Measurements from ENCODE around the gene IFI27L1. TPM values are rescaled to one million over a fixed set of nuclear protein-coding genes. Genes with fewer than 3 reads are reported as not detected.

IFI27L1 gene
- polyA plus RNA-seq, 1 donor (not counting 4 experiments of a cell fraction or from before 2014, with no cell fraction given) = 17.4 TPM

GRCh38 chr14:94102768-94103482 lies 21.8 kb downstream of the IFI27L1 start:
- FAIRE-seq = no peak
- dilution Hi-C loops (cut with MboI; ENCODE audit: extremely low pct_ligation_motif_present, low sequenced_read_pairs) = no loop called here
- no peak overlapping the region for H3K4me3 ChIP-seq (ENCODE audit: control insufficient read depth in 2 of 3, extremely low read depth in 1 of 3, insufficient read depth in 2 of 3, low read depth in 1 of 3, low read length in 3 of 3)
- no peaks in the 10 kb centered on the region for H3K9me1 ChIP-seq (ENCODE audit: control insufficient read depth, extremely low read depth, insufficient read depth, low read length)
- H3K9me3 ChIP-seq (ENCODE audit: control insufficient read depth, low read depth, low read length) = no peaks in the 10 kb centered on the region
- no peaks in the 10 kb centered on the region for H4K20me1 ChIP-seq (ENCODE audit: control insufficient read depth, extremely low read depth, insufficient read depth, low read length)
- TF ChIP-seq CTCF (optimal IDR thresholded peaks at IDR 0.05 in 1 of 3, IDR thresholded peaks at IDR 0.05 in 1 of 3, conservative IDR thresholded peaks at IDR 0.05 in 1 of 3; ENCODE audit: extremely low read depth in 1 of 3, insufficient read depth in 2 of 3, low read length in 3 of 3) (no peak), EZH2 (IDR thresholded peaks at IDR 0.05; ENCODE audit: low read length) (no peak)
- peaks cover 0 to 1% of the 10 kb centered on the region in 2 experiments for H3K36me3 ChIP-seq (ENCODE audit: control insufficient read depth in 2 of 2, extremely low read depth in 1 of 2, insufficient read depth in 2 of 2, low read length in 2 of 2)
- no peaks in the 10 kb centered on the region for H3K79me2 ChIP-seq (ENCODE audit: control insufficient read depth, insufficient read depth, low read length)
- H3K27ac ChIP-seq (ENCODE audit: control insufficient read depth, insufficient read depth, low read length) = no peak overlapping the region
- no peaks in the 10 kb centered on the region for H3K27me3 ChIP-seq (ENCODE audit: control insufficient read depth, extremely low read depth, insufficient read depth, low read length)
- H3K9ac ChIP-seq (ENCODE audit: control insufficient read depth, extremely low read depth, insufficient read depth, low read length) = no peak overlapping the region
- no peaks in the 10 kb centered on the region for H3K4me1 ChIP-seq (ENCODE audit: control insufficient read depth, extremely low read depth, insufficient read depth, low read length)
- DNase-seq (ENCODE audit: low read depth, low spot score) = no peak
- H2AFZ ChIP-seq (ENCODE audit: control insufficient read depth, low read length) = no peak overlapping the region
- H3K4me2 ChIP-seq (ENCODE audit: control insufficient read depth, extremely low read depth, insufficient read depth, low read depth, low read length) = no peak overlapping the region

- H3K9ac ChIP-seq (ENCODE audit: control insufficient read depth, extremely low read depth, insufficient read depth, low read length) = no peak overlapping the region
- H3K9me3 ChIP-seq (ENCODE audit: control insufficient read depth, low read depth, low read length) = no peaks in the 10 kb centered on the region
- TF ChIP-seq CTCF (optimal IDR thresholded peaks at IDR 0.05 in 1 of 3, IDR thresholded peaks at IDR 0.05 in 1 of 3, conservative IDR thresholded peaks at IDR 0.05 in 1 of 3; ENCODE audit: extremely low read depth in 1 of 3, insufficient read depth in 2 of 3, low read length in 3 of 3) (no peak), EZH2 (IDR thresholded peaks at IDR 0.05; ENCODE audit: low read length) (no peak)
- no peaks in the 10 kb centered on the region for H4K20me1 ChIP-seq (ENCODE audit: control insufficient read depth, extremely low read depth, insufficient read depth, low read length)
- H3K79me2 ChIP-seq (ENCODE audit: control insufficient read depth, insufficient read depth, low read length) = no peaks in the 10 kb centered on the region
- H3K36me3 ChIP-seq (ENCODE audit: control insufficient read depth in 2 of 2, extremely low read depth in 1 of 2, insufficient read depth in 2 of 2, low read length in 2 of 2) = no peaks in the 10 kb centered on the region
- no peak for DNase-seq (ENCODE audit: low read depth, low spot score)
- no peak for FAIRE-seq
- no peak overlapping the region for H3K4me3 ChIP-seq (ENCODE audit: control insufficient read depth in 2 of 3, extremely low read depth in 1 of 3, insufficient read depth in 2 of 3, low read depth in 1 of 3, low read length in 3 of 3)
- no peak overlapping the region for H2AFZ ChIP-seq (ENCODE audit: control insufficient read depth, low read length)
- H3K4me2 ChIP-seq (ENCODE audit: control insufficient read depth, extremely low read depth, insufficient read depth, low read depth, low read length) = no peak overlapping the region
- no peak overlapping the region for H3K27ac ChIP-seq (ENCODE audit: control insufficient read depth, insufficient read depth, low read length)
- H3K4me1 ChIP-seq (ENCODE audit: control insufficient read depth, extremely low read depth, insufficient read depth, low read length) = no peaks in the 10 kb centered on the region
- dilution Hi-C loops (cut with MboI; ENCODE audit: extremely low pct_ligation_motif_present, low sequenced_read_pairs) = no loop called here
- no peaks in the 10 kb centered on the region for H3K9me1 ChIP-seq (ENCODE audit: control insufficient read depth, extremely low read depth, insufficient read depth, low read length)
- H3K27me3 ChIP-seq (ENCODE audit: control insufficient read depth, extremely low read depth, insufficient read depth, low read length) = no peaks in the 10 kb centered on the region
Observed at GRCh38 chr14:94103554-94104150, 22.5 kb downstream of the IFI27L1 start.

Data from keratinocyte (primary cell).